ENCODE measurements around the gene MAGEA4. TPM values are rescaled to one million over a fixed set of nuclear protein-coding genes. Genes with fewer than 3 reads are reported as not detected.

MAGEA4 gene
- total RNA-seq, 6 experiments from 2014 or later, result not detected

DNA sequence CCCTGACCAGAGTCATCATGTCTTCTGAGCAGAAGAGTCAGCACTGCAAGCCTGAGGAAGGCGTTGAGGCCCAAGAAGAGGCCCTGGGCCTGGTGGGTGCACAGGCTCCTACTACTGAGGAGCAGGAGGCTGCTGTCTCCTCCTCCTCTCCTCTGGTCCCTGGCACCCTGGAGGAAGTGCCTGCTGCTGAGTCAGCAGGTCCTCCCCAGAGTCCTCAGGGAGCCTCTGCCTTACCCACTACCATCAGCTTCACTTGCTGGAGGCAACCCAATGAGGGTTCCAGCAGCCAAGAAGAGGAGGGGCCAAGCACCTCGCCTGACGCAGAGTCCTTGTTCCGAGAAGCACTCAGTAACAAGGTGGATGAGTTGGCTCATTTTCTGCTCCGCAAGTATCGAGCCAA is 11.0 kb downstream of the MAGEA4 start:
- TF ChIP-seq, protein P1, sequence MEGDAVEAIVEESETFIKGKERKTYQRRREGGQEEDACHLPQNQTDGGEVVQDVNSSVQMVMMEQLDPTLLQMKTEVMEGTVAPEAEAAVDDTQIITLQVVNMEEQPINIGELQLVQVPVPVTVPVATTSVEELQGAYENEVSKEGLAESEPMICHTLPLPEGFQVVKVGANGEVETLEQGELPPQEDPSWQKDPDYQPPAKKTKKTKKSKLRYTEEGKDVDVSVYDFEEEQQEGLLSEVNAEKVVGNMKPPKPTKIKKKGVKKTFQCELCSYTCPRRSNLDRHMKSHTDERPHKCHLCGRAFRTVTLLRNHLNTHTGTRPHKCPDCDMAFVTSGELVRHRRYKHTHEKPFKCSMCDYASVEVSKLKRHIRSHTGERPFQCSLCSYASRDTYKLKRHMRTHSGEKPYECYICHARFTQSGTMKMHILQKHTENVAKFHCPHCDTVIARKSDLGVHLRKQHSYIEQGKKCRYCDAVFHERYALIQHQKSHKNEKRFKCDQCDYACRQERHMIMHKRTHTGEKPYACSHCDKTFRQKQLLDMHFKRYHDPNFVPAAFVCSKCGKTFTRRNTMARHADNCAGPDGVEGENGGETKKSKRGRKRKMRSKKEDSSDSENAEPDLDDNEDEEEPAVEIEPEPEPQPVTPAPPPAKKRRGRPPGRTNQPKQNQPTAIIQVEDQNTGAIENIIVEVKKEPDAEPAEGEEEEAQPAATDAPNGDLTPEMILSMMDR (IDR thresholded peaks at IDR 0.05), result no peak
- no peaks in the 10 kb centered on the region for H3K36me3 Mint-ChIP-seq (ENCODE audit: low read depth)
- H3K27ac Mint-ChIP-seq, result no peak overlapping the region
- no peaks in the 10 kb centered on the region for H3K4me1 Mint-ChIP-seq (ENCODE audit: low read depth)
- peaks cover 4% of the 10 kb centered on the region; the same call in 1 of the 2 replicates for H3K27me3 Mint-ChIP-seq (ENCODE audit: insufficient read depth)
- no peak overlapping the region for H3K4me3 Mint-ChIP-seq
- no peaks in the 10 kb centered on the region for H3K9me3 Mint-ChIP-seq
- DNase-seq, result no peak

DNA sequence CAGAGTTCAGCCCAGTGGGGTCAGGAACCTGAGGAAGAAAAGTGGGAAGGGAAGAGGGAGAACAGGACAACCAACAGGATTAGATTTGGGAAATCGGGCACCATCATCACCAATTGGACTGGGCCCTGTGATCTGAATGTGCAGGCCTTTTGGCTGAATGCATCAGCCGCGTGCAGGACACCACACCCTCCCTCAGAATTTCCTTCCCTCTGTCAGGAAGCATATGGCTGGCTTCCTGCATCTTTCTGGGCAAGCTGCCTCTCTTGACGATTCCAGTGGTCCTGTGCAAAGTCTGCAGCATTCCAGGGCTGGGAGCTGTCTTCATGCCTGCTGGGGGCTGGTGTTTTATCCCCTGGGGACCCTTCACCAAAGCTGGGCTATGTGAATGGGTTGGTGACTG is 16.4 kb downstream of the MAGEA4 start:
- TF ChIP-seq, protein P1 (IDR thresholded peaks at IDR 0.05), result no peak
- no peak for DNase-seq
- Mint-ChIP-seq H3K27me3 (ENCODE audit: insufficient read depth) (peaks cover 4% of the 10 kb centered on the region; the same call in 1 of the 2 replicates), H3K36me3 (ENCODE audit: low read depth) (no peaks in the 10 kb centered on the region), H3K27ac (no peak overlapping the region), H3K4me1 (ENCODE audit: low read depth) (no peaks in the 10 kb centered on the region), H3K9me3 (no peaks in the 10 kb centered on the region), H3K4me3 (no peak overlapping the region)

DNA sequence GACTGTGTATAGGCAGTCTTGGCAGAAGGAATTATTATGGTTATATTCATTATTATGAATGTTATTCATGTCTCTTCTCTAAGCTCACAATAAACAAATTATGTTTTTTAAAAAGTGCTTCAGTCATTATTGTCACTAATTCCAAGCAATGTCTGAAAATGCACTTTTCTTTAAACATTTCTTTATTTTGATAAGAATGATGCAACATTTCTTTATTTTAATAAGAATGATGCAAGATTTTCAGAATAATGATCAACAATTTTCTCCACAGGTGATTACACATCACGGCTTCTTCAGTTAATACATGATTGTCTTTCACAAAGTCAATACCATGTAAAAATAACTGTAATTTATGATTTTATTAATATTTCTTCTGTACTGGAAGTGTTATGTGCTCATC is 22.7 kb downstream of the MAGEA4 start:
- Mint-ChIP-seq H3K4me1 (ENCODE audit: low read depth) (no peaks in the 10 kb centered on the region), H3K27me3 (ENCODE audit: insufficient read depth) (peaks cover 2% of the 10 kb centered on the region; the same call in 1 of the 2 replicates), H3K36me3 (ENCODE audit: low read depth) (no peaks in the 10 kb centered on the region), H3K27ac (no peak overlapping the region), H3K4me3 (no peak overlapping the region), H3K9me3 (no peaks in the 10 kb centered on the region)
- TF ChIP-seq, protein P1 (IDR thresholded peaks at IDR 0.05), result no peak
- no peak for DNase-seq

DNA sequence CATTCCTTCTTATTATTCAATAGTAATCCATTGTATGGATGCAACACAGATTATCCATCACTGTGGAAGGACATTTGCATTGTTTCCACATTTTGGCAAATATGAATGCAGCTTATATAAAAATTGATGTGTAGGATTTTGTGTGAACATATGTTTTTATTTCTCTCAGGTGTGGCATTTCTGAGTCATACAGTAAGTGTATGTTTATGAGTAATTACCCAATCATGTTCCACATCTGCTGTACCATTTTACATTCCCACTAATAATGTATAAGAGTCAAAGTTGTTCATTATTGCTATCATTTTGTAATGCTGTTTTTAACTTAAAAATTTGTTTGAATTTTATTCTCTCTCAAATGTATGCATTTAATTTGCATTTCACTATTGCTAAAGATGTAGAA is 25.5 kb downstream of the MAGEA4 start:
- no peak for DNase-seq
- no peaks in the 10 kb centered on the region for H3K4me1 Mint-ChIP-seq (ENCODE audit: low read depth)
- TF ChIP-seq, protein P1 (IDR thresholded peaks at IDR 0.05), result no peak
- peaks cover 2% of the 10 kb centered on the region; the same call in 1 of the 2 replicates for H3K27me3 Mint-ChIP-seq (ENCODE audit: insufficient read depth)
- no peak overlapping the region for H3K27ac Mint-ChIP-seq
- no peak overlapping the region for H3K4me3 Mint-ChIP-seq
- no peaks in the 10 kb centered on the region; the same call in 1 of the 2 replicates for H3K9me3 Mint-ChIP-seq
- H3K36me3 Mint-ChIP-seq (ENCODE audit: low read depth), result no peaks in the 10 kb centered on the region

DNA sequence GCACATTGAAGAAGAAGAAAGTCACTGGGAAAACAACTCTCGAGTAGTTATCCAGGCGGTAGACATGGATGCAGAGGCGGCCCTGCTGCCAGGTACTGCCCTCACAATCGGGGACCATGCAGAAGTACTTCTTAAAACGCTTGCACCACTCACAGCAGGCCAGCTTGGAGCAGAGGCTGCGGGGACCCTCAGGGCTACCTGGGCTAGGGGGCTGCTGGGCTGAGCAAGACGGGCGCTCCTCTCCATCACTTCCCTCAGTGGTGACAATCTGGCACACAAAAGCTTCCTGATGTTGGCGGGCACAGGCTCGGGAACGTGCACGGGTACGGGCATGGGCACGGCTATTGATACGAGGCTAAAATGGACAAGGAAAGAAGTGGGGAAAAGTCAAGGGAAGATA is 42.0 kb downstream of the MAGEA4 start:
- no peak overlapping the region for H3K4me3 Mint-ChIP-seq
- H3K36me3 Mint-ChIP-seq (ENCODE audit: low read depth), result peaks cover 10% of the 10 kb centered on the region; the same call in 1 of the 2 replicates
- H3K27me3 Mint-ChIP-seq (ENCODE audit: insufficient read depth), result no peaks in the 10 kb centered on the region
- H3K9me3 Mint-ChIP-seq, result no peaks in the 10 kb centered on the region; the same call in 1 of the 2 replicates
- no peak overlapping the region for H3K27ac Mint-ChIP-seq
- H3K4me1 Mint-ChIP-seq (ENCODE audit: low read depth), result no peaks in the 10 kb centered on the region
- DNase-seq, result no peak
- TF ChIP-seq, protein P1 (IDR thresholded peaks at IDR 0.05), result no peak

DNA sequence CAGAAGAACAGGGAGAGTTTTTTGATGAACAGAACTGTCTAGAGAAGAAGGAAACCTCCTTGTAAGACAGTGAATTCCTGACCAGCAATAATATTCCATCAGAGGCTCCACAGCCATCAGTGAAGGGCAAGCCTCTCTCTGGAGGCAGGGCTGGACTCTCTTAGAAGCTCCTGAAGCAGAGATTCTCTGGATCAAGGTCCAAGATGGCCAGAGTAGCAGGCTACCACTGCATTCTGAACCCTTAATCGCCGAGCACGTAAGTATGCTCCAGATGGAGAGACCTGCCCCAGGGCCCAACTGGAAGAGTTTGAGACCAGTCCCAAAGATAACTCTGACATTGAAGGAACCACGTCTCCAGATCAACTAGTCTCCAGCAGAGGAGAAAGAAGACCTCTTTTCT is 45.4 kb downstream of the MAGEA4 start:
- Mint-ChIP-seq H3K9me3 (peaks cover 6% of the 10 kb centered on the region; the same call in 1 of the 2 replicates), H3K27me3 (ENCODE audit: insufficient read depth) (no peaks in the 10 kb centered on the region), H3K4me1 (ENCODE audit: low read depth) (peaks cover 5% of the 10 kb centered on the region; the same call in 1 of the 2 replicates), H3K27ac (no peak overlapping the region), H3K4me3 (no peak overlapping the region), H3K36me3 (ENCODE audit: low read depth) (peaks cover 34% of the 10 kb centered on the region)
- no peak for DNase-seq
- TF ChIP-seq, protein P1 (IDR thresholded peaks at IDR 0.05), result no peak
